T47D (cell line): Measurements from ENCODE around the gene IL21R.

Experiments
- DNase-seq, 2 experiments: peaks; one replicate each; pipeline versions ENCODE4 v3.0.0 to v3.0.0-alpha.2; 2011 to 2012; ENCODE audit warnings: low read depth in 1 of 2, low spot score in 1 of 2
- JUND ChIP-seq: IDR thresholded peaks from 2 replicates; pipeline ENCODE4 v1.6.1; 2012; ENCODE audit warnings: low read depth
- in situ Hi-C: cut with HindIII; loops from 2 replicates; pipeline ENCODE4 v1.10.0; 2016; ENCODE audit warnings: low sequenced_read_pairs, low pct_unique_long_range_greater_than_20kb

The IL21R gene

GRCh38 chr16:27436065-27436464 is 34.1 kb downstream of the IL21R start:
- in situ Hi-C loops = no loop called here
- no peak for DNase-seq
- TF ChIP-seq JUND = no peak

GRCh38 chr16:27436921-27437650 is 35.1 kb downstream of the IL21R start:
- DNase-seq = peak in 1 of 2 experiments; percentile 36
- no peak for TF ChIP-seq JUND
- in situ Hi-C loops = no loop called here

DNA sequence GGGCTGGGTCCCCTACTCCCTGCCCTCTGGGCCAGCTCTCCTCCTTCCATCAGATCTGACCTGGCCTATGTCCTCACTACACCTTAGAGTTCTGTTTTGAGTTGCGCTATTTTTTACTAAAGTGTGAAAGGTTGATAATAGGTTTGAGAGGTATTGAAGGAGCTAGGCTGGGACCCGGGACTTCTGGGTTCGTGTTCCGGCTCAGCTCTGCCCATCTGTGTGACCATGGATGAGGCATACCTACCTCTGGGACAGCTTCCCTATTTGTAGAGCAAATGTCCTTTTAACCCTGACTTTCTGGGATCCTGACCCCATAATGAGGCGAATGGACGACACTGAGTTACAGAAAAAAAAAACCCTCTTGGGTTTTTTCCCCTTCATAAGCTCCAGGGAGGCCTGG is 36.0 kb downstream of the IL21R start:
- DNase-seq = no peak
- in situ Hi-C loops = no loop called here
- TF ChIP-seq JUND = no peak

GRCh38 chr16:27439271-27440018 is 37.5 kb downstream of the IL21R start:
- TF ChIP-seq JUND = no peak
- in situ Hi-C loops = no loop called here
- DNase-seq = no peak

DNA sequence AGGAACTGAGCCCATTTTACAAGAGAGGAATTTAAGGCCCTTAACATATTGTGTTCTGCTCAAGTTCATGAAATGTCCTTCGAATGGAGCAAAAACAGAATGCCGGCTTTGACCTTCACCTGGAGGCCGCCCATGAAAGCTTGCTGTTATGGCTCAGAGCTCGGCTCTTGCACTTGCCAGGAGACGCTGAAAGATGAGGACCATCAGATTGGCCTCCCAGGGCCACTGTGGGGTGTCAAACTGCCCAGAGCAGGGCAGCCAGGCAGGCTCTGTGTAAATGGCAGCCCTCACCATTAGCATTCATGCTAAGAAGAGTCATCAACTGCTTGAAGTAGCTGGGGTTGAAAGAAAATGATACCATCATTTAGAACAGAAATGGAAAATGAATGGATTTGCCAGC is 39.3 kb downstream of the IL21R start:
- no peak for DNase-seq
- no peak for TF ChIP-seq JUND

GRCh38 chr16:27441998-27442397 is 40.0 kb downstream of the IL21R start:
- DNase-seq = no peak
- in situ Hi-C loops = no loop called here
- TF ChIP-seq JUND = no peak

More for the DNA sequence above, 39.3 kb downstream of the IL21R start:
- in situ Hi-C loops = no loop called here

GRCh38 chr16:27444015-27444414 is 42.0 kb downstream of the IL21R start:
- in situ Hi-C loops = no loop called here
- TF ChIP-seq JUND = no peak
- DNase-seq = no peak

- no peak for TF ChIP-seq JUND
- no peak for DNase-seq
- in situ Hi-C loops = no loop called here
Observed at GRCh38 chr16:27444470-27444869, 42.5 kb downstream of the IL21R start.

DNA sequence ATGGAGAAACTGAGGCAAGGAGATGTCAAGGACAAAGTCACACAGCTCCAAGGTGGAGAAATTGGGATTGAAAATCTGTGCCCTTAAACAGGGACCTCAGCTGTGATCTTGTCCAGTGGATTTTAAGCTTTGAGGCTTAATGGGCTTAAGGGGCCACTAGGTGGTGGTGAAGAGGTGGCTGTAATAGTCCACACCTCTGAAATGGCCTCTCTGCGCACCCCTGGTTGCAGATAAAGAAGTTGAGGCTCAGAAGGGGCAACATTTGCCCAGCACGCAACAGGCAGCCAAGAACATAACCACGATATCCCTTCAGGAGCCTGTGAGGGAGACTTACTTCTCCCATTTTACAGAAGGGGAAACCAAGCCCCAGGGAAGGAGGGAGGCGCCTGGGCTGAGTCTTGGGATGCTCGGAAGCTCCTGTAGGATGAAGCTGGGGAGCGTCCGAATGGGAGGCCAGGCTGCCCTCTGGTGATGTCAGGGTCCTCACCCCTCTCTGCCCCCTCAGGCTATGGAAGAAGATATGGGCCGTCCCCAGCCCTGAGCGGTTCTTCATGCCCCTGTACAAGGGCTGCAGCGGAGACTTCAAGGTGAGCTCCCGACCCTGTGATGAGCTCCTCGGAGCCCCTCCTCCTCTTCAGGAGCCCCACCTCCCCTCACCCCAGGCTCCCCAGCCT is 43.7 kb downstream of the IL21R start:
- DNase-seq = no peak
- no peak for TF ChIP-seq JUND
- in situ Hi-C loops = no loop called here

DNA sequence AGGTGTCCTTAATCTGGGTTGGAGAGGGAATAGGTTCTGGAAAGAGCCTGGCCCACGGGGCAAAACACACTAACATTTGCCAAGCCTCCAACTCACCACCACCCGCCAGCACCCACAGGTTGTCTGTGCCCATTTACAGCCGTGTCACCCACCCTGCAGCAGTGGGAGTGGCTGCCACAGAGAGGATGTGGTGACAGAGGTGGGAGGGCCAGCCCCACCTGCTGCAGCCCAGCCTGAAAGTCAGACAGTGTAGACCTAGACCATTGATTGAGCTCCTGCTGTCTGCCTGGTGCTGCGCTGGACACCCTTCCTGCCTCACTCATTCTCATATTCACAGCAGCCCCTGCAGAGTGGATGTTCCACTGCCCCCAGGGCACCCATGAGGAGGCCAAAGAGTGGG is 44.7 kb downstream of the IL21R start:
- DNase-seq = no peak
- no peak for TF ChIP-seq JUND
- in situ Hi-C loops = no loop called here

DNA sequence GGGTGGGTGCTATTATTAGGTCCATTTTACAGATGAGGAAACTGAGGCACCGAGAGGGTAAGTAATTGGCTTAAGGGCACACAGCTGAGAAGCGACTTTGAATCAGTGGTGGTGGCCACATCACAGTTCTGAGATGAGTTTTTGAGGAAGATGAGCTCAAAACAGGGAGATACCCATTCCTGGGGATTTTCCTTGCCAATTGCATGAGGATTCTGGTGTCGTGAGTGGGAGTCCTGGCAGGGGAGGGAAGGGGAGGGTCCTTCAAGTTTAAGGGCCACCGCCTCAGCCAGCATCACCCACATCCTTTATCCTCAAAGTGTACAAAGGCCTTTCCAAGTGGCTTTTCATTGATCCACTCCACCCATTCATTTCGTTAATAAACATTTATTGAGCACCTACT is 45.3 kb downstream of the IL21R start:
- in situ Hi-C loops = no loop called here
- DNase-seq = no peak
- no peak for TF ChIP-seq JUND

DNA sequence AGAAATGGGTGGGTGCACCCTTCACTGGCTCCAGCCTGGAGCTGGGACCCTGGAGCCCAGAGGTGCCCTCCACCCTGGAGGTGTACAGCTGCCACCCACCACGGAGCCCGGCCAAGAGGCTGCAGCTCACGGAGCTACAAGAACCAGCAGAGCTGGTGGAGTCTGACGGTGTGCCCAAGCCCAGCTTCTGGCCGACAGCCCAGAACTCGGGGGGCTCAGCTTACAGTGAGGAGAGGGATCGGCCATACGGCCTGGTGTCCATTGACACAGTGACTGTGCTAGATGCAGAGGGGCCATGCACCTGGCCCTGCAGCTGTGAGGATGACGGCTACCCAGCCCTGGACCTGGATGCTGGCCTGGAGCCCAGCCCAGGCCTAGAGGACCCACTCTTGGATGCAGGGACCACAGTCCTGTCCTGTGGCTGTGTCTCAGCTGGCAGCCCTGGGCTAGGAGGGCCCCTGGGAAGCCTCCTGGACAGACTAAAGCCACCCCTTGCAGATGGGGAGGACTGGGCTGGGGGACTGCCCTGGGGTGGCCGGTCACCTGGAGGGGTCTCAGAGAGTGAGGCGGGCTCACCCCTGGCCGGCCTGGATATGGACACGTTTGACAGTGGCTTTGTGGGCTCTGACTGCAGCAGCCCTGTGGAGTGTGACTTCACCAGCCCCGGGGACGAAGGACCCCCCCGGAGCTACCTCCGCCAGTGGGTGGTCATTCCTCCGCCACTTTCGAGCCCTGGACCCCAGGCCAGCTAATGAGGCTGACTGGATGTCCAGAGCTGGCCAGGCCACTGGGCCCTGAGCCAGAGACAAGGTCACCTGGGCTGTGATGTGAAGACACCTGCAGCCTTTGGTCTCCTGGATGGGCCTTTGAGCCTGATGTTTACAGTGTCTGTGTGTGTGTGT is 46.8 kb downstream of the IL21R start:
- no peak for TF ChIP-seq JUND
- in situ Hi-C loops = no loop called here
- no peak for DNase-seq
